Activated T-cell treated with anti-CD3 and anti-CD28 coated beads, Interleukin-2, amount 50 U/mL, for 24 hours (primary cell): ENCODE measurements around the gene EPS8L1.

Experiments used
- DNase-seq: peaks from one replicate; pipeline ENCODE4 v3.0.0-alpha.2; 2020
- H3K27ac Mint-ChIP-seq: 2 replicates; pipeline ENCODE4 v1.8.0; 2020; ENCODE audit warnings: mild to moderate bottlenecking, mixed read lengths
- H3K27me3 Mint-ChIP-seq: 2 replicates; pipeline ENCODE4 v1.8.0; 2020; ENCODE audit warnings: mixed read lengths
- H3K36me3 Mint-ChIP-seq: 2 replicates; pipeline ENCODE4 v1.8.0; 2020; ENCODE audit warnings: low read depth, mixed read lengths
- H3K4me1 Mint-ChIP-seq: 2 replicates; pipeline ENCODE4 v1.8.0; 2020; ENCODE audit warnings: low read depth, mixed read lengths
- H3K4me3 Mint-ChIP-seq: 2 replicates; pipeline ENCODE4 v1.8.0; 2020; ENCODE audit warnings: mild to moderate bottlenecking, moderate library complexity, mixed read lengths
- H3K9me3 Mint-ChIP-seq: 2 replicates; pipeline ENCODE4 v1.8.0; 2020; ENCODE audit warnings: mixed read lengths

EPS8L1 gene

GRCh38 chr19:55117663-55118391 is 42.2 kb downstream of the EPS8L1 start:
- Mint-ChIP-seq H3K9me3 (no peaks in the 10 kb centered on the region), H3K4me1 (peaks cover 40% of the 10 kb centered on the region), H3K4me3 (peak overlapping the region; percentile 96), H3K27ac (peak overlapping the region; percentile 95), H3K27me3 (peaks cover 6% of the 10 kb centered on the region), H3K36me3 (peaks cover 24% of the 10 kb centered on the region)
- DNase-seq: peak; percentile 97

- peak; percentile 52 for DNase-seq
- peaks cover 11% of the 10 kb centered on the region for H3K27me3 Mint-ChIP-seq
- no peaks in the 10 kb centered on the region for H3K9me3 Mint-ChIP-seq
- H3K4me1 Mint-ChIP-seq: peaks cover 38% of the 10 kb centered on the region
- H3K36me3 Mint-ChIP-seq: peaks cover 22% of the 10 kb centered on the region
- peak overlapping the region; percentile 95 for H3K27ac Mint-ChIP-seq
- H3K4me3 Mint-ChIP-seq: peak overlapping the region; percentile 96
These were observed 42.8 kb downstream of the EPS8L1 start for GRCh38 chr19:55118401-55118991.

- Mint-ChIP-seq H3K4me3 (peak overlapping the region; percentile 96), H3K27ac (peak overlapping the region; percentile 95), H3K4me1 (peaks cover 34% of the 10 kb centered on the region), H3K9me3 (no peaks in the 10 kb centered on the region), H3K27me3 (peaks cover 17% of the 10 kb centered on the region), H3K36me3 (peaks cover 22% of the 10 kb centered on the region)
- no peak for DNase-seq
These were observed 43.4 kb downstream of the EPS8L1 start for GRCh38 chr19:55119053-55119452.

GRCh38 chr19:55131421-55131820 is 55.8 kb downstream of the EPS8L1 start:
- no peaks in the 10 kb centered on the region for H3K9me3 Mint-ChIP-seq

GRCh38 chr19:55132453-55133129 is 56.9 kb downstream of the EPS8L1 start:
- Mint-ChIP-seq H3K9me3 (no peaks in the 10 kb centered on the region), H3K27ac (no peak overlapping the region), H3K36me3 (no peaks in the 10 kb centered on the region), H3K27me3 (peaks cover 50% of the 10 kb centered on the region), H3K4me3 (no peak overlapping the region), H3K4me1 (no peaks in the 10 kb centered on the region)
- DNase-seq: no peak

More at GRCh38 chr19:55131421-55131820, 55.8 kb downstream of the EPS8L1 start:
- Mint-ChIP-seq H3K4me1 (no peaks in the 10 kb centered on the region), H3K36me3 (no peaks in the 10 kb centered on the region), H3K27ac (no peak overlapping the region), H3K27me3 (peaks cover 53% of the 10 kb centered on the region), H3K4me3 (no peak overlapping the region)
- DNase-seq: no peak

GRCh38 chr19:55133639-55134444 is 58.2 kb downstream of the EPS8L1 start:
- H3K4me3 Mint-ChIP-seq: no peak overlapping the region
- H3K4me1 Mint-ChIP-seq: no peaks in the 10 kb centered on the region
- no peak for DNase-seq
- no peak overlapping the region for H3K27ac Mint-ChIP-seq
- H3K9me3 Mint-ChIP-seq: no peaks in the 10 kb centered on the region
- H3K27me3 Mint-ChIP-seq: peaks cover 57% of the 10 kb centered on the region
- no peaks in the 10 kb centered on the region for H3K36me3 Mint-ChIP-seq

- H3K36me3 Mint-ChIP-seq: no peaks in the 10 kb centered on the region
- DNase-seq: no peak
- H3K27me3 Mint-ChIP-seq: peaks cover 56% of the 10 kb centered on the region
- no peaks in the 10 kb centered on the region for H3K9me3 Mint-ChIP-seq
- H3K4me3 Mint-ChIP-seq: no peak overlapping the region
- H3K4me1 Mint-ChIP-seq: no peaks in the 10 kb centered on the region
- no peak overlapping the region for H3K27ac Mint-ChIP-seq
These were observed 59.1 kb downstream of the EPS8L1 start for GRCh38 chr19:55134736-55135135.

- H3K27ac Mint-ChIP-seq: no peak overlapping the region
- no peaks in the 10 kb centered on the region for H3K9me3 Mint-ChIP-seq
- no peak overlapping the region for H3K4me3 Mint-ChIP-seq
- no peaks in the 10 kb centered on the region for H3K36me3 Mint-ChIP-seq
- peaks cover 3% of the 10 kb centered on the region for H3K4me1 Mint-ChIP-seq
- H3K27me3 Mint-ChIP-seq: peaks cover 54% of the 10 kb centered on the region
- DNase-seq: no peak
These were observed 60.9 kb downstream of the EPS8L1 start for GRCh38 chr19:55136399-55137102.
